Activated T-helper 1 cell treated with Interleukin-2 at 50 U/mL for 16 hours (primary cell): ENCODE results near the gene C2CD2.
"Not testable (repeated sequence)": the region's sequence is repeated elsewhere in the genome, so short reads cannot be mapped to it uniquely, and the experiment has no call there.

ENCODE experiments used
- DNase-seq: peaks from one replicate; pipeline ENCODE4 v3.0.0-alpha.2; 2020; ENCODE audit warnings: low read depth

C2CD2 gene

DNA sequence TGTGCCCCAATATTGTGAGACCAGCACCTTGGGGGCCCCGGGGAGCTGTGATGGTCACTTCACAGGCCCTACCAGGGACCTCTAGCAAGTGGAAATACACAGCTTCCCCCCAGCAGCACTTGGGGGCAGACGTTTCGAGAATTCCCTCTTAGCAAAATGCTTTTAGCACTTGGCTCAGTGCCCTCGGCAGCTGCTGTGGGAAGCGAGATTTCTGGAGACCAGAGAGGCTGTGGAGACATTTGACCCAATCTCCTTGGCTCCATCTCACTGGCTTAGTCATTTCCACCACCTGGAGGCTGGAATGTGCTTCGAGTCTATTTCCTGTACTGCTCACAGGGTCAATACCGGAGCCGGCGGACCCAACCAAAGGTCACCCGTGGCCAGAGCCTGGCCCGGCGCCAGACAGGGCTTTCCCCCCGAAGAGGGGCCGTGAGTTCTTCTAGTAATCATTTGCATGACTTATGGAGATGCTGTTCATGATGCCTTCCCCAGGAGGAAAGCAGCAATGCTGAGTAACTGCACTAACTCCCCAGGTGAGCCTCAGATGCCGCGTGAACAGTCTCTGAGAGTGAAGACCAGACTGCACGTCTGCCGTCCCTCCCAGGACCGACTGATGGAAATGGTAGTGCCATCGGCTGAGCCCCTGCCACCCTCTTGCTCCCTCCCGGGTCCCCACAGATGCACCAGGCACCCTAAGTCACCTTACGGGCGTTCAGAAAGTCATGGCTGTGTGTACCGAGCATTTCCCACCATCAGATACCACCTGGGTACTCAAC, 4.4 kb upstream of the C2CD2 start:
- DNase-seq: no peak

DNA sequence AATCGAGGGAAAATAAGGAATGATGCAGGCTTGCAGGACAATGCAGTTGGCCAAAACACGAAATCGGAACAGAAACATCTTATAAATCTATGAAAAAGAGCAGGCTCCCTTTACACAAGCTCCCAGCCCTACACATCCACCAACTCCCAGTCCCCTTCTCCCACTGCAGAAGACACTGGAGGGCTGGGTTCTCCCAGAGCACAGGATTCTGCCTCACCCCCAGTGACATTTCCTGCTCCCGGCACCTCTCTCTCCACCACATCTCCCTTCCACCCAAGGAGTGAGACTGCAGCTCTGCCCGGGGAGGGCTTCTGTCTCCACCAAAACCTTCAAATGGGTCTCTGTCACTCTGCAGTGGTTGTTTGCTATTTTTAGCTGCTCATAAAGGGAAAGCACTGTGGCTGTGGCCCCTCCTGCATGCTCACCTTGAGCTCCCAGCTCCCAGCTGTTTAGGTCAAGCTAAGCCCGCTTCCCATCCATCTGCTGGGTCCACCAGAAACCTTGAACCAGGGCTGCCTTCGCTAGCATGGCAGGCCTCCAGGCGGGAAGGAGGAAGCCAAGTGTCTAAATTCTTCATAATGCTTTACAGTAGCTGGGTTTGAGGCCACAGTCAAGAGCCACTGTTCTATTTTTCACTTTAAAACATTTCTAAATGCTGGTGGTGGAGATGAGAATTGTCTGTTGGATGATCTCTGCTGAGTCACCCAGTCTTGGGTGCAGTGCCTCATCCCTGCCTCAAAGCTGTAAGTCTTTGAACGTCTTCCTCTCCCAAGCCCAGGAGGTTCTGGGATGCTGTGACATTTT, 3.3 kb upstream of the C2CD2 start:
- DNase-seq: no peak

DNA sequence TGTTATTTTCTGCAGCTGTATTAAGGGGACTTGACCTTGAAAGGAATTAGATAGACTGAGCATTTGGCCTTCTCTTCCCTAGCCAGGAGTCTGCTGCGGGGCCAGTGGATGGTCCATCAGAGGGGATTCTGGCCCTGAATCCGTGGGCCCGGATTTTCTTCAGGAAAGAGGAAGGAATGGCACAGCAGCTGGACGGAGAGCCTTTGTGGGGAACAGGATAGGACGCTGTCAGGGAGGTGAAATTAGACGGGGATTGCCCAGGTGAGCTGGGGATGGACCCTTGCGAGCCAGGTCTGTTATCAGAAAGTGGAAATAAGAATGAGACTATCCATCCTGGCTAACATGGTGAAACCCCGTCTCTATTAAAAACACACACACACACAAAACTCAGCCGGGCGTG, 1.7 kb upstream of the C2CD2 start:
- no peak for DNase-seq

DNA sequence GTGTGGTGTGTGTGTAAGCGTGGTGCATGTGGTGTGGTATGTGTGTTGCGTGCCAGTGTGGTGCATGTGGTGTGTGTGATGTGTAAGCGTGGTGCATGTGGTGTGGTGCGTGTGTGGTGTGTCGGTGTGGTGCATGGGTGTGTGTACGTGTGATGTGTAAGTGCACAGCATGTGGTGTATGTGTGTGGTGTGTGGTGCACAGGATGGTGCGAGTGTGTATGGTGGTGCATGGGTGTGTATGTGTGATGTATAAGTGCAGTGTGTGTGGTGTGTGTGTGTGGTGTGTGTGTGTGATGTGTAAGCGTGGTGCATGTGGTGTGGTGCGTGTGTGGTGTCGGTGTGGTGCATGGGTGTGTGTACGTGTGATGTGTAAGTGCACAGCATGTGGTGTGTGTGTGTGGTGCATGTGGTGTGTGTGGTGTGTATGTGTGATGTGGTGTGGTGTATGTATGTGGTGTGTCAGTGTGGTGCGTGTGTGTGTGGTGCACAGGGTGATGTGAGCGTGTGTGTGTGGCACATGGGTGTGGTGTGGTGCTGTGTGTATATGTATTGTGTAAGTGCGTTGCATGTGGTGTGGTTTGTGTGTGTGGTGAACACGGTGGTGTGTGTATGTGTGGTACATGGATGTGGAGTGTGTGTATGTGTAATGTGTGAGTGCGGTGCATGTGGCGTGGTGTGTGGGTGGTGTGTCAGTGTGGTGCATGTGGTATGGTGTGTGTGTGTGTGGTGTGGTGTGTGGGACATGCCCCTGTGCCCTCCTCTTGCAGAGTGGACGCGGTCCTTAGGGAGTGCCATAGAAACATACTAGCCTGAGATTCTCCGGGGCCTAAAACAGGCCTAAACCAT, 1.1 kb upstream of the C2CD2 start:
- DNase-seq: no peak

DNA sequence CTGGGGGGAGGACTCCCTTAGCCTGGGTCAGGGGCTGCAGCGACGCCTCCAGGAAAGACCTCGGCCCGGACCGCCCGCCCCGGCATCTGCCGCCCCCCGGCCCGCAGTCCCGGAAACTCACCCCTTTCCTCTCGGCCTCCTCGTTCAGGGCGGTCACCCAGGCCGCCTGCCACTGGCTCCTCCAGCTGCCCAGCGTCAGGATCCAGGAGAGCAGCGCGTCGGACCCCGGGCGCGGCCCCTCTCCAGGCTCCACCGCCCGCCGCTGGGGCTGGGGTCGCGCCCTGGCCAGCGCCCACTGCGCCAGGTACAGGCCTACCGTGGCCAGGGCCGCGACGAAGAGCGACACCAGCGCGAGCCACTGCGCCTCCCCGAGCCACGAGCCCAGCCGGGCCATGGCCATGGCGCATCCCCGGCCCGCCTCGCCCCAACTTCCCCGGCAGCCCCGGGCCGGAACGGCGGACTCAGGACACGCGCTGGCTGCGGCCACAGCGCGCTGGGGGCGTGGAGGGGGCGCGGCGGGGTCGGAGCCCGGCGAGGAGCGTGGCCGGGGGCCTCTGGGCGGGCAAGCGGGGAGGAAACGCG, 478 bp downstream of the C2CD2 start:
- DNase-seq: no peak

DNA sequence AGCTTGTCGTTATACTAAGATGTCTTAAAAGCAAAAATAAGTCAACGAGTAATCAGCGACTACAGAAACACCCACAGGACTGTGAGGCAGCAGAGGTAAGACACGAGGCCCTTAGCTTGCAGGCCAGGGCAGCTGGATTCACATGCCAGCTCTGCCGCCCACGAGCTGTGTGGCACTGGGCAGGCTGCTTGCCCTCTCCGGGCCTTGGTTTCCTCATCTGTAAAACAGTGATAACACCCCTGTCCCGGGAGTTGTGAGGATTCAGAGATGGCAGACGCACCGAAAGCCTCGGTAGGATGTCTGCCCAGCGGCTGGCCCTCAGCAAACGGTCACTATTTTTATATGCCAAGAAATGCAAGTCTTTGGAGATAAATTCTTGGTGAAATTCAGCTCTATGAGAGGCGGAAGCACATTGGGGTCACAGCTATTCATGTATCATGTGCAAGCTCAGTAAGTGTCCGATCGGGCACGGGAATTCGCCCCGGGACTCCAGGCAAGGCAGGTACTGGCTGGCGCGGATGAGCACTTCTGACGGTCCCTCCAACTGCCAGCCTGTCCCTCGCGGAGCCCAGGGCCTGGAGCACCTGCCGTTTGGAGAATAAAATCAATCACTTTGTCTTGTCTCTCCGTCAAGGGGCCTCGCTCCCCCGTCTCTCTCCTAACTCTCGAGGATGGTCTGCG, 1.1 kb downstream of the C2CD2 start:
- DNase-seq: no peak

DNA sequence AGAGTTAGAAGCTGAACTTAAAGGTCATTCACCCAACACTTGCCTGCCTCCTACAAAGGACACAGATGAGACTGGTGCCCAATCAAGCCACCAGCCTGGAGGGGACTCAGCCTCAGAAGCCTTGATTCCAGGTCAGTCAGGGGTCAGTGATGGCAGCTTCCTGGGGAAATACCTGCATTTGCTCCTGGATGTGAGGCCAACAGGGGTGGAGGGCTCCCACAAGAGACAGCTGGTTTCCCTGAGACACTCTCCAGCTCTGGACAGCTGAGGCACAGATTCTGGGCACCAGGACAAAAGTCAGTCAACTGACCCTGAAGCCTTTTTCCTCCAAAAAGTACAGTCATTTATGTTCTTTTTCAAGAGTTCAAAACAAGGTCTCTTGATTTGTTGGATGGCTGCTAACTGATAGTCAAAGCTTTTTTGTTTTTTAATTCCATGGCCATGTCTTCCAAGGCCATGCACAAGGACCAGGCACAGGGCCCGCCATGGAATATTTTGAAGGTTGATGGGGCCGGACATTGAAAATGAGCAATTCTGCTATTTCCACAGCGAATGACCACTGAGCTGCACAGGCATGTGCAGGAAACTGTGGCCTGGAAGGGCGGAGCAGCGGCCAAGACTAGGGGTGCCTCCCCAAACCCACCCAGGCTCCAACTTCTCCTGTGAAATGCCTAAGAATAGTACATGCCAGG, 1.8 kb downstream of the C2CD2 start:
- no peak for DNase-seq

DNA sequence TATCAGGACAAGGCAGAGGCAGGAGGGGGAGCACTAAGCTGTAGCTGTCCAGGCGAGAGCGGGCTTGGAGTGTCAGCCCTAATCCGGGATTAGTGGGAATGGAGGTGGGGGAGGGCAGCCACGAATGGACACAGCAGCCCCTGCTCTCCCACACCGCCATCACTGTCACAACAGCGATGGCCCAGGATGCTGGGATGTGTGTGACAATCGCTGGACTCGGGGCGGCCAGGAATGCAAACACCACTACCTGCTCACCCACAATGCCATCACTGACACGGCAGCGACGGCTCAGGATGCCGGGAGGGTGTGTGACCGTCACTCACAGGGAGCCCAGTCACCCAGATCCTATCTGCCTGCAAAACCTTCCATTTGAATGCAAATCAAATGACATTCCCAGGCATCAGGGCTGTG, 2.9 kb downstream of the C2CD2 start:
- no peak for DNase-seq

DNA sequence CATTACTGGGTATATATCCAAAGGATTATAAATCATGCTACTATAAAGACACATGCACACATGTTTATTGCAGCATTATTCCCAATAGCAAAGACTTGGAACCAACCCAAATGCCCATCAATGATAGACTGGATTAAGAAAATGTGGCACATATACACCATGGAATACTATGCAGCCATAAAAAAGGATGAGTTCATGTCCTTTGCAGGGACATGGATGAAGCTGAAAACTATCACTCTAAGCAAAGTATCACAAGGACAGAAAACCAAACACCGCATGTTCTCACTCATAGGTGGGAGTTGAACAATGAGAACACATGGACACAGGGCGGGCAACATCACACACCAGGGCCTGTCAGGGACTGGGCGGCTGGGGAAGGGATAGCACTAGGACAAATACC, 4.2 kb downstream of the C2CD2 start:
- DNase-seq: not testable (repeated sequence)

DNA sequence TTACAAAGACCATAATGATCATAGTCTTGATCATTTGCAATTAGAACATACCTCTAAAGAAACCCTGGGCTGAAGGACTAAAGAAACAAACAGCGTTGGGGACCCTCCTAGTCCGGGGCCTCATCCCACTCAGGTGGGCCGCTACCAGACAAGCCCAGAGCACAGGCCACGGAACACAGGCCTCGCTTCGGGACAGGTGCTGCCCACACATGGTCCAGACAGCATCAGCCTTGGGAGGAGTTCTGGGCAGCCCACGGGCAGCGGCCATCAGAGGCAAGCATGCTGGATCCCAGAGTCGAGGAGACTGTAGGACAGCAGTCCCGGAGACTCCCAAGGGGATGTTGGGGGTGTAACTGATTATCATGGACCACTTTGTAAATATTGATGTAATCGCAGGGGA, 4.9 kb downstream of the C2CD2 start:
- DNase-seq: no peak

DNA sequence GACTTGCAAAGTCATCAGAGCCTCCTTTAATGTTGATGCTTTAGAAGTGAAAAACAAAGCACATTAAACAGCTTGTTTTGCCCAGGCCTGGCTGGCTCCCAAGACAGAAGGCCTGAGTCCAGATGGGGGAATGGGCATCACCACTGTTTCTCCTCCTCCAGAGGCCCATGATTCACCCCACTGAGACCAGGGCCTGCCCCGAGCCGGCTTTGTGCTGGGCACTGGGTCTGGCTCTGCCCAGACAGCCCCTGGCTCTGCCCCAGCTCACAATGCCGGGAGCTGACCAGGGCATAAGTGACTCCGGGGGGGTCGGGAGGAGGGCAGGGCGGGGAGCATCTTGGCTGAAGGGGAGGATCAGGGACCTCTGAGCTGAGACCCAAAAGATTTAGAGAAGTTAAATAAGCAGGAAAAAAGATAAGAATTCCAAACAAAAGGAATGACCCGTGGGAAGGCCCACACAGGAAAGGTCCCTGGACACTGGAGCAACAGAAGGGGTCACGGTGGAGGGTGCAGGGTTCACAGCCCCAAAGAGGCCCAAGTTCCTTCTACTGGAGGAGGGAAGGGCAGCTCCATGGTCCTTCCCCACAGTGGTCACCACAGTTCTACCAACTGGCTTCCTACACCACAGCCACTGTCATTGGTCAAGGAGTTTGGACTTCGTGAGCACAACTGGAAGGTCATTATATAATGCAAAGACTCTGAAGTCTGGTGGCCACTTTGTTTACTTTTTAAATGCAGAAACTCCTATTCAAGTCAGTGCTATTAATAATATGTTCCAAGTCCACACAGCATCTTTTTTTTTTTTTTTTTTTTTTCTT, 5.5 kb downstream of the C2CD2 start:
- no peak for DNase-seq

DNA sequence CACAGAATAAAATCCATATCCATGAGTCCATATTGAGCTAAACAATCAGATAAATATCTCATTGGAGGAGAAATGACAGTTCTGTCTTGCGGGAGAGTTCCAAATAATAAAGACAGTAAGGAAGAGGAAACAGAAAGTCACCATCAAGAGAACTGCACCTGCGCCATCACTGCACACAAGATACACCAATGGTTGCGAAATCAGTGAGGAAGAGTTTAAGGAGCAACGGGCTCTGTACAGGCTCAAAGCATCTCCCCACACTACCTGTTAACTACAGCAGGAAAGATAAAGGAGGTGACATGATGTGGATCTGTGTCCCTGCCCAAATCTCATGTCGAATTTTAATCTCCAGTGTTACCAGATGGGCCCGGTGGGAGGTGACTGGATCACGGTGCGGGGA, 7.8 kb downstream of the C2CD2 start:
- no peak for DNase-seq

DNA sequence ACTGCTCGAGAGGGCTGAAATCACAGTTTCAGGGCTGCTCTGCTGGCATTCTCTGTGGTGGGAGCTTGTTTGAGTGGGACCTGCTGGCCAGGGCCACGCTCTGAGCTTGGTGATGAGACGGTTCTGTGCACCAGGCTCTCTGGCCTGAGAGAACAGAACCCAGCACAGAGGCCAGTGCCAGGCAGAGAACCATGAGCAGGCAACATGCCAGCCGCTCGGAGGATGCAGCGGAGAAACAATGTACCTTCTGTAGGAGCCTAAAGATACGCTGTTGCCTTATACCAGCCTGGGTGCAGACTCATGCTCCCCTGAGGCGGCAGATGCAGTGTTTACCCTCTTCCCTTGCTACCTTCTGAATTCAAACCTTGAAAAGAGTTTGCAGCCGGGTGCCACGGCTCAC, 10.0 kb downstream of the C2CD2 start:
- no peak for DNase-seq

DNA sequence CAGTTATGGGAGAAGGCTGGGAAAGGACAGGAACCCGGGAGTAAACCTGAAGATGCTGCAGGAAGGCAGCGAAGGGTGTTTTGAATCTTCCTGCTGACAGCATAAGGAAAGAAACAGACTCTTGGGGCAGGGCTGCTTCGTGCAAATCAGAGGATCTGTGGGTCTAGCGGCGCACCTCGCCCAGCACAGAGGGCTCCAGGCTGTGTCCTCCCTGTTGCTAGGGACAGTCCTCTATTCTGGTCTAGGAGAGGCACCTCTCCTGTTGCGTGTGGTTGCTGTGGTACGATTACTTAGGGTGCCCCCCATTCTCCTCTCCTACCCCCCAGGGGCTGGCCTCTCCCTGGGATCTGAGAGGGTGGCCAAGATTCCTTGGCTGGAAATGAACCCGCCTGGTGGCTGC, 11.4 kb downstream of the C2CD2 start:
- no peak for DNase-seq

DNA sequence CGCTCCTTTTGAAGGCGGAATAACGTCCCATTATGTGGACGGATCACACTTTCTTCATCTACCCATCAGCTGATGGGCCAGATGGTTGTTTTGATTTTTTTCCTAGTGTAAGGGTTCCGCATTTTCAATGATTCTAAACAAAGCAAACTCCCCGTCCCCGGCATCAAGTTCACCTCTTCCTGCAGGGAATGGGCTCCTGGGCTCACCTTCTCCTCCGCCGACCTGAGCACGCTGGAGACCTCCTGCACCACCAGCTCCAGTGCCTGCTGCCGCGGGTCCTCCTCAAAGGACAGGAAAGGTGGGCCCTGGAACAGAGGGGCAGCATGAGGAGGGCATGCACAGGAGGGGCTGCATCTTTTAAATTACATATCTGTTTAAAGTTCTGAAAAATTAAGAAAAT, 11.9 kb downstream of the C2CD2 start:
- DNase-seq: no peak

DNA sequence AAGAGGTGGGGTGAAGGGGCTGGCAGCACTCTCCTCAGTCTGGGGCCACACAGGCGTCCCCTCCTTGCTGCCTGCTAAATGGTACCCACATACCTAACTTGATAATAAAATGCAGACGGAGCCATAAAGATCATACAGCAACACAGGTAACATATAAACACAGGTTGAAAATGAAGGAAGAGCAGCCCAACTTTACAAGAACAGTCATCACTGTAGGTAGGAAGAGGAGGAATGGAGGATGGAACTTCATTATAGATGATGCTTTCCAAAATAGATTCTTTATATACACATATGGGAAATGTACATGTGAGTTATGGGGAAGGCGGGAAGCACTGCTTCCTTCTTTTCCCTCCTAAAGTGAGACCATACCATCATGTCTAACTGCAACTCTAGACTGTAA, 13.4 kb downstream of the C2CD2 start:
- no peak for DNase-seq

DNA sequence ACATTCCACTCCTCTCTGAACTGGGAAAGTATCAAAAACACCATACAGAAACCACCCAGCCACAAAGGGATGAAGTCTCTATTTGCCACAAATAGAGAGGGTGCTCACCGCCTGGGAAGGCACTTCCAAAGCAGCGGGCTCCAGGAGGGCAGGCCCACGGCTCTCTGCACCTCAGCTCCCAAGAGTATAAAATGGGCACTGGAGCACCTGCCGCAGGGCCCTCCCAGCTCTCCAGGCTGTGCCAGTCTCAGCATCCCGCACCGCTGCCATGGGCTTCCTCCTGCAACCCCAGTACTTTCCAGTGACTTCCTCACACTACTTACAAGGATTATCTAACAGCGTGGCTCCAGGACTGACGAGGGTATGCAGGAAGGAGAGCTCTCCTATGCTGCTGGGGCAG, 14.4 kb downstream of the C2CD2 start:
- DNase-seq: no peak

DNA sequence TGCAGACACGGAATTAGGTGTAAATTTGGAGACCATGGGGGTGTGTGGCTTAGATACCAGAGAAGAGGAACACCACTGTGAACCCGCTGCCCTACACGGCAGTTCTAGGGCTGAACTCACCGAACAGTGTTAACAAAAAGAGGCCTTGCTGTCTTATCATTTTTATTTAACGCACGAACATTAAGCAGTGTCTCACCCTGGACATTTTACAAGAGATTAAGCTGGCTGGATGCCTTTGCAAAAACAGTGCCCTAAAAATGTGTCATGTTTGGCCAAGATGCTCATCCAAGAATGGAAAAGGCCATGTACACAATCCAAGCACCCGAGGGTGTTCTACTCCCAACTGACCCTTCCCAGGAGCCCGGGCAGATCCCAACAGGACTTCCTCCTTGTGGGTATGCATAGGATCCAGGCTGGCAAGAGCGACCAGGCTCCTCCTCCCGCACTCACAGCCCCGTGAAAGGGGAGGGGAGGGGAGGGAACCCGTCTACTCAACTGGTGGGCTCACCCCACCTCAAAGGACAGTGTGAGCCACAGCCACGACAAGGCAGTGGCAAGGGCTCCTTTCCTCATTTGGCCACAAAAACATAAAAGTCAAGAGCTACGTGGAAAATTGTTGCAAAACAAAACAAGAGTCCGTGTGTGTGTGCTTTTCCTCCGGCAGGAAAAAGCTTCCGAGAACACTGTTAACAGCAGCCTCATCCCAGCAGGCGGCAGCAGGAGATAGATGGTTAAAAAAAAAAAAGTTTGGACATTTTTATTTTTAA, 20.3 kb downstream of the C2CD2 start:
- no peak for DNase-seq

DNA sequence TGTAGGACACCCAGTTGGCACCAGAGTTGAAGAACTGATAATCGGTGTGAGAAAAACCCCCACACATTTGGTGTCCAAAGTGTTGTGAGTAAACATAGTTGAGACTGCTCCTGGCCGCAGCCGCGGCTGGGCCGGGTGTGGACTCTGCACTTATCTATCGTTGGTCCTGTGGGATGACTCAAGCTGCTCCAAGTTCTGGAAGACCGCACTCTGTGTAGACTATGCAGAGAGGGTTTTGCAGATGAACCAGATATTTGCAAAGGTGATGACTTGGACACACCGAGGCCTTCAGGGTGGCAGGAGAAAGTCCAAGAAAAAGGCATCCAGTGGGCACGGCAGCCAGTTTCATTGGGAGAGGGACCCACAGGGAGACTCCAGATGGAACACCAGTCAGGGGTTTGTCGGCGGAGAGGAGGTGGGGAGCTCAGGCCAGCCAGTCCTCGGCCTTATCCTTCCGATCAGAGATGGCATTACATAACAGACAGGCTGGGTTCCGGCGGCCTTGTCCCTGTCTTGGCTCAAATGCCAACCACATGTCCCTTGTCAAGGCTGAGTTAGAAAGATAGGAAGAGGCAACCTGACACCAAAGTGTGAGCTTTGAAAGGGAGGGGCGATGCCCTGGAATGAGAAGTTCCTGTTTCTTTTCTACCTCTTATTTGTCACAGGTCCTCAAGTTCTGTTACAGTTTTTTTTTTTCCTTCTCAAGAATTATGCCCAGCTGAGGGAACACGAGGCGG, 21.1 kb downstream of the C2CD2 start:
- no peak for DNase-seq
